SK-N-SH (cell line): Measurements from ENCODE around the gene LPCAT3. TPM values are rescaled to one million over a fixed set of nuclear protein-coding genes. Genes with fewer than 3 reads are reported as not detected.
A peak's percentile ranks its signal among the peaks of the same experiment; 100 is the strongest.

Experiments
- CTCF ChIA-PET: fragments of 300-600, 350-600 bp; formaldehyde crosslinking; extraction: SDS; loops from one replicate; lab custom pipeline; 2021; lab: Yijun Ruan, JAX
- POLR2A ChIA-PET: fragments of 350-600 bp; sonication (Branson Sonifier 250); formaldehyde crosslinking; extraction: SDS; loops from one replicate; lab custom pipeline; 2020; ENCODE audit warnings: antibody characterized with exemption, inconsistent platforms; lab: Yijun Ruan, JAX
- DNase-seq: peaks from one replicate; pipeline ENCODE4 v3.0.0; 2012
- H2AFZ ChIP-seq: fragments of 200-600 bp; sonication (generic); 2 replicates; pipeline ENCODE4 v1.8.1; 2016; ENCODE audit warnings: antibody characterized with exemption, mild to moderate bottlenecking, low read depth
- H3F3A ChIP-seq: fragments of 200-600 bp; sonication (generic); replicated peaks from 2 replicates; pipeline ENCODE3; 2016; ENCODE audit warnings: antibody characterized with exemption, mild to moderate bottlenecking; ENCODE audit not compliant: insufficient read depth
- H3K27ac ChIP-seq, 2 experiments: fragments of 200-500 bp in 1 of 2; fragments of 200-600 bp in 1 of 2; sonication (Bioruptor generic) in 1 of 2; sonication (generic), shearing (Covaris generic) in 1 of 2; 2 replicates each; pipeline versions ENCODE4 v1.5.1 to v1.6.1; 2014 to 2016; ENCODE audit warnings: low read depth in 2 of 2, inconsistent platforms in 1 of 2, low read length in 1 of 2, mild to moderate bottlenecking in 1 of 2, mixed read lengths in 1 of 2
- H3K27me3 ChIP-seq: fragments of 200-600 bp; sonication (generic), shearing (Covaris generic); 2 replicates; pipeline ENCODE4 v1.6.1; 2016; ENCODE audit warnings: mixed run types; ENCODE audit not compliant: insufficient read depth
- H3K36me3 ChIP-seq, 2 experiments: fragments of 200-500 bp in 1 of 2; fragments of 200-600 bp in 1 of 2; sonication (Bioruptor generic) in 1 of 2; sonication (generic) in 1 of 2; replicated peaks in 1 of 2; 2 replicates each; pipeline versions ENCODE3 to v1.5.1; 2014 to 2016; ENCODE audit warnings: low read length in 1 of 2, mild to moderate bottlenecking in 1 of 2; ENCODE audit not compliant: insufficient read depth in 2 of 2, control insufficient read depth in 1 of 2
- H3K4me1 ChIP-seq, 2 experiments: fragments of 200-500 bp in 1 of 2; fragments of 200-600 bp in 1 of 2; sonication (Bioruptor generic) in 1 of 2; sonication (generic), shearing (Covaris generic) in 1 of 2; 2 replicates each; pipeline versions ENCODE4 v1.5.1 to v1.6.1; 2014 to 2016; ENCODE audit warnings: low read depth in 1 of 2, low read length in 1 of 2, mixed run types in 1 of 2; ENCODE audit not compliant: insufficient read depth in 2 of 2, control insufficient read depth in 1 of 2
- H3K4me2 ChIP-seq: fragments of 200-600 bp; sonication (generic), shearing (Covaris generic); 2 replicates; pipeline ENCODE4 v1.6.1; 2017; ENCODE audit warnings: mixed run types
- H3K4me3 ChIP-seq, 2 experiments: fragments of 200-500 bp in 1 of 2; fragments of 200-600 bp in 1 of 2; sonication (Bioruptor generic) in 1 of 2; sonication (generic), shearing (Covaris generic) in 1 of 2; 2 replicates each; pipeline versions ENCODE4 v1.5.1 to v1.8.1; 2014 to 2016; ENCODE audit warnings: low read depth in 2 of 2, inconsistent platforms in 1 of 2, low read length in 1 of 2, mild to moderate bottlenecking in 1 of 2, mixed read lengths in 1 of 2, moderate library complexity in 1 of 2
- H3K79me2 ChIP-seq: fragments of 200-600 bp; sonication (generic); 2 replicates; pipeline ENCODE4 v1.8.1; 2017; ENCODE audit warnings: mild to moderate bottlenecking; ENCODE audit not compliant: insufficient read depth
- H3K9ac ChIP-seq: fragments of 200-600 bp; sonication (generic); 2 replicates; pipeline ENCODE4 v1.6.1; 2017; ENCODE audit warnings: mixed run types
- H3K9me2 ChIP-seq: fragments of 200-600 bp; sonication (generic); 2 replicates; pipeline ENCODE4 v1.6.1; 2017; ENCODE audit warnings: mixed run types
- H3K9me3 ChIP-seq: fragments of 200-600 bp; sonication (generic); 2 replicates; pipeline ENCODE4 v1.6.1; 2017; ENCODE audit warnings: mixed run types, mild to moderate bottlenecking, moderate library complexity
- H4K20me1 ChIP-seq: fragments of 200-600 bp; sonication (generic); 2 replicates; pipeline ENCODE4 v1.6.1; 2017; ENCODE audit warnings: mild to moderate bottlenecking, mixed run types; ENCODE audit not compliant: insufficient read depth
- CTCF ChIP-seq: fragments of 200-600 bp; sonication (generic); IDR thresholded peaks from 2 replicates; pipeline ENCODE4 v1.6.1; 2017; ENCODE audit warnings: antibody characterized with exemption, mild to moderate bottlenecking, moderate library complexity
- FOSL2 ChIP-seq: IDR thresholded peaks from 2 replicates; pipeline ENCODE4 v1.4.0; 2012; ENCODE audit warnings: low read depth, mild to moderate bottlenecking, moderate library complexity, borderline replicate concordance
- GATA2 ChIP-seq: sonication (generic); formaldehyde crosslinking; IDR thresholded peaks from 2 replicates; pipeline ENCODE4 v1.5.0; 2020; ENCODE audit warnings: mild to moderate bottlenecking, missing genetic modification reagents
- JUND ChIP-seq: IDR thresholded peaks from 2 replicates; pipeline ENCODE4 v1.4.0; 2012
- MXI1 ChIP-seq: IDR thresholded peaks from 2 replicates; pipeline ENCODE4 v1.6.1; 2012; ENCODE audit warnings: mild to moderate bottlenecking, low read depth, low read length, improper control_type of control experiment
- NFIC ChIP-seq: IDR thresholded peaks from 2 replicates; pipeline ENCODE4 v1.4.0; 2012; ENCODE audit warnings: borderline replicate concordance
- RCOR1 ChIP-seq: fragments of 150-350 bp; IDR thresholded peaks from 2 replicates; pipeline ENCODE4 v1.6.1; 2017; ENCODE audit warnings: antibody characterized with exemption, low read length
- REST ChIP-seq: IDR thresholded peaks from 2 replicates; pipeline ENCODE4 v1.6.1; 2012; ENCODE audit warnings: mild to moderate bottlenecking, low read depth, low read length, moderate library complexity
- SIN3A ChIP-seq: IDR thresholded peaks from 2 replicates; pipeline ENCODE4 v1.6.1; 2012; ENCODE audit warnings: low read depth, mild to moderate bottlenecking, low read length, moderate library complexity, borderline replicate concordance
- SMC3 ChIP-seq: IDR thresholded peaks from 2 replicates; pipeline ENCODE4 v1.6.1; 2012; ENCODE audit warnings: low read depth, low read length, improper control_type of control experiment
- TAF1 ChIP-seq: IDR thresholded peaks from 2 replicates; pipeline ENCODE4 v1.6.1; 2012; ENCODE audit warnings: low read depth, mild to moderate bottlenecking, low read length, moderate library complexity, borderline replicate concordance
- TCF12 ChIP-seq: IDR thresholded peaks from 2 replicates; pipeline ENCODE4 v1.4.0; 2012
- USF2 ChIP-seq: fragments of 150-350 bp; IDR thresholded peaks from 2 replicates; pipeline ENCODE4 v1.6.1; 2017; ENCODE audit warnings: antibody characterized with exemption, low read length, low read depth, borderline replicate concordance
- WGBS: methylation state at CpG from one replicate; pipeline ENCODE4 v1.1.6; 2017; ENCODE audit warnings: low lambda C conversion rate; 5-methylcytosine and 5-hydroxymethylcytosine counted together
- polyA plus RNA-seq, 3 experiments: library from polyadenylated mRNA; depleted of rRNA; stranded (reverse); fragments of >200 nt; gene quantifications; 2 replicates each; pipeline ENCODE4 v1.2.3, GENCODE V29; 2012

The LPCAT3 gene
- polyA plus RNA-seq, 1 of the 3 experiments (the other 2 are of a cell fraction) = 23.8 TPM

- Histone ChIP-seq H3K36me3 (peaks cover 32 to 34% of the 10 kb centered on the region in 2 experiments), H3K4me1 (peaks cover 6 to 31% of the 10 kb centered on the region in 2 experiments; a peak in 3 of 4 replicates), H3K9ac (no peak overlapping the region), H3K9me3 (no peaks in the 10 kb centered on the region), H2AFZ (no peak overlapping the region), H4K20me1 (no peaks in the 10 kb centered on the region), H3K4me3 (no peak overlapping the region), H3K27ac (peak overlapping the region in 1 of 2 experiments; percentile 14; a peak in 2 of 4 replicates), H3K9me2 (no peaks in the 10 kb centered on the region), H3F3A (peaks cover 65% of the 10 kb centered on the region), H3K27me3 (no peaks in the 10 kb centered on the region), H3K79me2 (peaks cover 29% of the 10 kb centered on the region), H3K4me2 (no peak overlapping the region)
- WGBS = 93% methylated on average over 7 of the region's 12 CpGs
- CTCF ChIA-PET = interaction anchor here (0.9 to 9.2 kb wide), 4 partner anchors 18 to 70 kb away, joined by 3 to 134 read pairs (median 29); partner anchors contain the start of gene SPSB2
- POLR2A ChIA-PET = interaction anchor here (0.9 kb wide), 1 partner anchor 90 kb away, joined by 4 read pairs; the partner anchor contains the start of gene CDCA3
- DNase-seq = no peak
- TF ChIP-seq RCOR1 = no peak
- no peak for TF ChIP-seq MXI1
- no peak for TF ChIP-seq JUND
- no peak for TF ChIP-seq TCF12
- no peak for TF ChIP-seq SIN3A
Observed at GRCh38 chr12:6941267-6941666, 77.0 kb downstream of the LPCAT3 start.

GRCh38 chr12:6939191-6939540, 79.1 kb downstream of the LPCAT3 start:
- no peak overlapping the region for H3K4me3 ChIP-seq
- peaks cover 47 to 54% of the 10 kb centered on the region in 2 experiments for H3K36me3 ChIP-seq
- no peaks in the 10 kb centered on the region for H3K9me3 ChIP-seq
- H3K27ac ChIP-seq = no peak overlapping the region; a peak in 1 of 4 replicates
- no peak overlapping the region for H3K4me2 ChIP-seq
- CTCF ChIA-PET = interaction anchor here (0.9 to 9.2 kb wide), 8 partner anchors 10 to 174 kb away, joined by 3 to 134 read pairs (median 7); partner anchors contain the start of genes ENO2 and SPSB2
- peaks cover 2% of the 10 kb centered on the region; the same call in 1 of the 2 replicates for H4K20me1 ChIP-seq
- peaks cover 0 to 22% of the 10 kb centered on the region in 2 experiments; a peak in 1 of 4 replicates for H3K4me1 ChIP-seq
- no peak for DNase-seq
- no peaks in the 10 kb centered on the region for H3K9me2 ChIP-seq
- H2AFZ ChIP-seq = no peak overlapping the region
- peaks cover 33% of the 10 kb centered on the region for H3K79me2 ChIP-seq
- H3F3A ChIP-seq = peaks cover 70% of the 10 kb centered on the region
- POLR2A ChIA-PET = interaction anchor here (0.7 to 1.6 kb wide), 2 partner anchors 15 to 26 kb away, joined by 3 read pairs; no protein-coding TSS in a partner anchor
- no peak for TF ChIP-seq GATA2 (CRISPR knock-in tag)
- no peak for TF ChIP-seq USF2
- no peak for TF ChIP-seq FOSL2
- no peak for TF ChIP-seq SMC3
- TF ChIP-seq NFIC = no peak
- no peak for TF ChIP-seq TAF1
- TF ChIP-seq CTCF = no peak
- TF ChIP-seq SIN3A = no peak
- TF ChIP-seq REST = no peak
- H3K9ac ChIP-seq = no peak overlapping the region
- 95% methylated on average over 2 of the region's 2 CpGs for WGBS
- H3K27me3 ChIP-seq = no peaks in the 10 kb centered on the region
